ENCODE measurements around the gene TPRN. TPM values are rescaled to one million over a fixed set of nuclear protein-coding genes. Genes with fewer than 3 reads are reported as not detected.
A peak's percentile ranks its signal among the peaks of the same experiment; 100 is the strongest.

The TPRN gene
- total RNA-seq, 2 donors from 2014 or later: 134 to 154 TPM

GRCh38 chr9:137218754-137219271 lies 18.3 kb upstream of the TPRN start:
- DNase-seq (peak; percentile 68 to 76), ATAC-seq (peak; percentile 38)

GRCh38 chr9:137218212-137218753 lies 17.7 kb upstream of the TPRN start:
- DNase-seq: peak in 1 of 2 donors; percentile 7
- ATAC-seq: no peak
- intact Hi-C loops (cut with DNase I, micrococcal nuclease): no loop called here

More at GRCh38 chr9:137218754-137219271, 18.3 kb upstream of the TPRN start:
- intact Hi-C loops (cut with DNase I, micrococcal nuclease): no loop called here

GRCh38 chr9:137217276-137218211 lies 17.0 kb upstream of the TPRN start:
- intact Hi-C loops (cut with DNase I, micrococcal nuclease): no loop called here
- ATAC-seq: peak; percentile 80
- DNase-seq: peak; percentile 92

GRCh38 chr9:137216188-137216965 lies 15.8 kb upstream of the TPRN start:
- DNase-seq (peak in 1 of 2 donors; percentile 8), ATAC-seq (no peak)
- intact Hi-C loops (cut with DNase I, micrococcal nuclease): no loop called here

- ATAC-seq (no peak), DNase-seq (no peak)
- intact Hi-C loops (cut with DNase I, micrococcal nuclease): no loop called here
Measured at GRCh38 chr9:137215196-137215986, 14.8 kb upstream of the TPRN start.

- ATAC-seq (no peak), DNase-seq (no peak)
- intact Hi-C loops (cut with DNase I, micrococcal nuclease): no loop called here
Measured at GRCh38 chr9:137214620-137215019, 14.1 kb upstream of the TPRN start.

GRCh38 chr9:137213160-137214060 lies 12.9 kb upstream of the TPRN start:
- ATAC-seq (no peak), DNase-seq (peak in 1 of 2 donors; percentile 23)
- intact Hi-C loops (cut with DNase I, micrococcal nuclease): no loop called here

GRCh38 chr9:137212520-137212919 lies 12.0 kb upstream of the TPRN start:
- intact Hi-C loops (cut with DNase I, micrococcal nuclease): no loop called here
- no peak for ATAC-seq

GRCh38 chr9:137211532-137211931 lies 11.0 kb upstream of the TPRN start:
- no peak for DNase-seq
- intact Hi-C loops (cut with DNase I, micrococcal nuclease): no loop called here
- ATAC-seq: no peak

More at GRCh38 chr9:137212520-137212919, 12.0 kb upstream of the TPRN start:
- peak in 1 of 2 donors; percentile 6 for DNase-seq

- intact Hi-C loops (cut with DNase I, micrococcal nuclease): no loop called here
- DNase-seq: no peak
- no peak for ATAC-seq
Measured at GRCh38 chr9:137206602-137207001, 6.1 kb upstream of the TPRN start.

- ATAC-seq: peak; percentile 64
- peak; percentile 87 to 95 for DNase-seq
- intact Hi-C loops (cut with DNase I, micrococcal nuclease): no loop called here
Measured at GRCh38 chr9:137205126-137206069, 4.9 kb upstream of the TPRN start, which contains the start of the genes NDOR1 and TMEM203. TSS of gene NDOR1 (plus strand) at chr9:137205700. CDS start at chr9:137205778, 78 bp downstream. TSS of gene TMEM203 (minus strand) at chr9:137205648. CDS start at chr9:137205414, 234 bp downstream.

GRCh38 chr9:137204731-137205125 lies 4.2 kb upstream of the TPRN start:
- DNase-seq (peak in 1 of 2 donors; percentile 24), ATAC-seq (no peak)
- intact Hi-C loops (cut with DNase I, micrococcal nuclease): no loop called here

GRCh38 chr9:137202966-137203365 lies 2.4 kb upstream of the TPRN start:
- DNase-seq: no peak
- intact Hi-C loops (cut with DNase I, micrococcal nuclease): no loop called here
- ATAC-seq: no peak

GRCh38 chr9:137201205-137201868 lies 796 bp upstream of the TPRN start:
- intact Hi-C loops (cut with DNase I, micrococcal nuclease): no loop called here
- DNase-seq: no peak
- ATAC-seq: no peak

- DNase-seq: peak in 1 of 2 donors; percentile 30
- ATAC-seq: no peak
- intact Hi-C loops (cut with DNase I, micrococcal nuclease): no loop called here
Measured at GRCh38 chr9:137199411-137200121, 975 bp downstream of the TPRN start.
